ENCODE data around the gene SOX30.

The SOX30 gene

GRCh38 chr5:157578079-157578780 lies 74.0 kb downstream of the SOX30 start:
- DNase-seq (ENCODE audit: low read depth in 3 of 3, low spot score in 1 of 3), result no peak

GRCh38 chr5:157576678-157577077 lies 75.6 kb downstream of the SOX30 start:
- DNase-seq (ENCODE audit: low read depth in 3 of 3, low spot score in 1 of 3), result no peak
